ENCODE data around the gene CR1.
"Not testable (repeated sequence)": the region's sequence is repeated elsewhere in the genome, so short reads cannot be mapped to it uniquely, and the experiment has no call there.

- TF ChIP-seq CTCF, POLR2A (IDR thresholded peaks at IDR 0.05): not testable (repeated sequence)
Observed at GRCh38 chr1:207525239-207525638, 29.3 kb downstream of the CR1 start.

All from Peyer's patch (tissue), 4 donors.